ENCODE results near the gene TBX6.

The TBX6 gene

GRCh38 chr16:30114411-30114810, 22.7 kb upstream of the TBX6 start:
- no peak overlapping the region for H3K4me3 ChIP-seq (ENCODE audit: low read depth, low read length)

DNA sequence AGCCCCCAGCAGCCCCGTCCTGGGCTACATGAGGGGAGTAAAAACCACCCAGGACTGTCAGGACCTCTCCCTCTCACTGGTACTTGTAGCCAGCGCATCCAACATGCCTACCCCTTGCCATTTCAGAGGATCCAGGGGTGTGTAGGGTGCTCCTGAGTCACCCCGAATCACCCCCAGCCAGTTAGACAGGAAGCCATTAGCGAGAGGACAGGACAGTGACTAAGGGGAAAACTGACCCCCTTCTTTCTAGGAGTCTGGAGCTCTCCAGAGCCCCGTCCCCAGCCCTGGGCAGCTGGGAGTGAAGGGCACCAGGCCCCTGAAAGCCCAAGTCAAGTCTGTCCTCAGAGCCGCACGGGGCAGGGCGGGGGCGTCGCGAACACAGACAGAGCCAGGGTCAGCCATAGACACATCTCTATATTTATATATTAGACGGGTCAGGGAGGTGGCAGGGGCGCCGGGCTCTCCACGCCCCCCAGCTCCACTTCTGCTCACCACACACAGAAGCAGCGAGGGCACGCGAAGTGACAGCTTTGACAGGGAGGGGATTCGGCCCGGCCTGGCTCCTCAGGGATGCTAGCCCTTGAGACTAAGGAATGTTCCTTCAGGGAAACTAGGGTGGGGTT, 22.1 kb upstream of the TBX6 start:
- no peak overlapping the region for H3K4me3 ChIP-seq (ENCODE audit: low read depth, low read length)

- H3K4me3 ChIP-seq (ENCODE audit: low read depth, low read length), result no peak within 1 kb of the TSS
Measured at GRCh38 chr16:30113031-30113710, 21.4 kb upstream of the TBX6 start, which contains the start of gene GDPD3. TSS of gene GDPD3 (minus strand) at chr16:30113537. CDS start at chr16:30113478, 59 bp downstream.

DNA sequence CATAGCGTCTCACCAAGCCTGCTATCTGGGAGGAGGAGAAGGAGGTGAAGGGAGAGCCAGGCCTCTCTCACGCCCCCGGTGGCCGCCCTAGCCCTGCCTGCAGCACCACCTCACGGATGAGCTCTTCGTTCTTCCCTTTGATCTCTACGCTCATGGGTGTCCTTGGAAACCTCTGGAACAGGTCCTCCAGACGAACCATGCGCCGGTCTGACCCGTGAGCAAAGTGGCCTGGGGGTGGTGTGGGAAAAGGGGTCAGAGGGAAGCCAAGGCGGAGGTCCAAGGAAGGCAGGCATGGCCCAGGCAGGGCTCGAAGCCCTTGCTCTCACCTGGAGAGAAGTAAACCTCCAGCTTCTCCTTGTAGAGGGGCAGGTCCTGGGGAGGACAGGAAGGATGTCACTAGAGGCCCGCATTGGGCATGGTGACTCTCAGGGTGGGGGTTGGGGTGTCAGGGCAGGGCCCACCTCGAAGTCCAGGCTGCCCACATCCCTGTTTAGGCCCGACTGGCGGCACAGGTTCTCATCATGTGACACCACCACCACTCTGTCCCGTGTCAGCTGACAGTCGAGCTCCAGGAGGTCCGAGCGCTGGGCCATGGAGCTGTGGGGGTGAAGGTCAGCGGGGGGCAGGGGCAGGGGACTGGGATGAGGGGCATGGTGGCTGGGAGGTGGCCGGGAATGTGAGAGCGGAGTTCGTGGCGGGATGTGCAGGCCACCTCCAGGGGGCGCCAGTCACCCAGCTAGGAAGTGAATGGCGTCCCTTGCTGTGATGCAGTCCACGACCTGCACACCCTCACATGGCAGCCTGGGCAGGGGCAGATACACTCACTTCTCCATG, 20.7 kb upstream of the TBX6 start:
- no peak overlapping the region for H3K4me3 ChIP-seq (ENCODE audit: low read depth, low read length)

DNA sequence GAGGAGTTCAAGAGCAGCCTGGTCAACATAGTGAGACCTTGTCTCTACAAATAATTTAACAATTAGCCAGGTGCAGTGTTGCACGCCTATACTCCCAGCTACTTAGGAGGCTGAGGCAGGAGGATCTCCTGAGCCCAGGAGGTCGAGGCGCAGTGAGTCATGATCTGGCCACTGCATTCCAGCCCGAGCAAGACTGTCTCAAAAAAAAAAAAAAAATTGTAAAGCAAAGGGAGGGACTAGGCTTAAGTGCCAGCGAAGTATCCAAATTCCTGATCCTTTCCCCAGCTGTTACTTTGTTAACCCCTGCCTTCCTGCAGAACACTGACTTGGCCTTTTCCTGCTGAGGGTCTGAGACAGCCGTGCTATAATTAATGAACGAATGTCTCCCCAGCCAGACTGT, 18.9 kb upstream of the TBX6 start:
- H3K4me3 ChIP-seq (ENCODE audit: low read depth, low read length), result no peak overlapping the region

GRCh38 chr16:30108059-30108850, 16.5 kb upstream of the TBX6 start:
- no peak overlapping the region for H3K4me3 ChIP-seq (ENCODE audit: low read depth, low read length)

- no peak overlapping the region for H3K4me3 ChIP-seq (ENCODE audit: low read depth, low read length)
Measured at GRCh38 chr16:30104492-30104891, 12.8 kb upstream of the TBX6 start.

GRCh38 chr16:30104090-30104489, 12.4 kb upstream of the TBX6 start:
- H3K4me3 ChIP-seq (ENCODE audit: low read depth, low read length), result no peak overlapping the region

DNA sequence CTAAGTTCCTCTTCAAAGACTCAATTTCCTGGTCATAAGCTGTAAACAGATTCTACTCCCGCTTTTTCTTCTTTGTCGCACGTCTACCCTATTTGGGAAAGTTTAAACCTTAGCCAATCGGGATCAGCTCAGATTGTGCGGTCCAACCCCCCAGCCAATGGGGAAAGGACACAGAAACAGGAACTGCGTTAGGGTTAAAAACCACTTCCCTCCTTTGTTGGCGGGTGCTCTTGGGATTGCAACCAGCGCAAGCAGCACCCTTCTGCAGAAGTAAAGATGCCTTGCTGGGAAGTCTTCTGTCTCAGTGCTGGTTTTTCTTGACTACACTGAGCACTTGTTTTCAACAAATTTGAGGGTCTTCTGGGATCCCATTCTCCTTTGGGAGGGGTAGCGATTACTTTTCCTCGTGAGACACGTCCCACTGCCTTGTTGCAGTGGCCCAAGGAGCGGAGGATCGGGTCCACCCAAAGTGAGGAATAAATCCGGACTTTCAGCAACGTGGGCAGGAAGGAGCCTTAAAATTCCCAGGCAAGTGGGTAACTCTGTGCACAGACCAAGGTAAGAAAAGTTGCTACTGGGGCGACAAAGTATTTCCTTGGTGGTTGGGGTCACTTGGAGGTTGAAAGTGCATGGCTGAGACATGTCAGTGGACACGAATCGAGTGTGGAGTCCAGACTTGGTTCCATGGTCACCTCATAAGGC, 5.3 kb upstream of the TBX6 start:
- H3K4me3 ChIP-seq (ENCODE audit: low read depth, low read length), result peak overlapping the region; percentile 49

DNA sequence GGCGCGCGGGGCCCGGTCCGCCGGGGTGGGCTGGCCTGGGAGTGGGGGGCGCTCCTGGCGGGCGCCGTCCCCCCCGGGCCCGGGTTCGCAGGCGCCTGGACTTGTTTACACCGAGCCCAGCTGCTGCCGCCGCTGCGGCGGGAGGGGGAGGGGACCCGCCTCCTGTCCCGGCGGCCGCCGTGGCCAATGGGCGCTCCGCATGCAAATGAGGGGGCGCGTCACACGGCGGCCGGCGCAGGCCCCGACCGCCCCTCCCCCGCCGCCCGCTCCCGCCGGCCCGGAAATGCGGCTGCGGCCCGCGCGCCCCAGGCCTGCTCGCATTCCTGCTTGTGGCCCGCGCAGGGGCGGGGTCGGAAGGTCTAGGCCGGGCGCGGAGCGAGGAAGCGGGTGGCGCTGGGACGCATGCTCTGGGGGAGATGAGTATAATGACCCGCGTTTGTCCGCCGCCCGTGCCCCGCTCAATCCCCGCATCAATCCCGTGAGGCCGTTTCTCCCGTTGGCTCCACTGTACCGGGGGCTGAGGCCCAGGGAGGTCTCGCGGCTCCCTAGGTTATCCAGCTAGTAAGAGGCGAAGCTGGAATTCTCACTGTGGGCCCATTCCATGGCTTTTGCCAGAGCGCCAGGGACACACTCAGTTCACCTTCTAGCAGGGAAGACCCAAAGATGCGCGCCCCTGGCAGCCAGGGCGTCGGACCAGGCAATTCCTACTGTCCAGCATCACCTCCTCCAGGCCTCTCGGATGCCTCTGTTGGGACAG, 4.6 kb upstream of the TBX6 start, which contains the start of gene YPEL3:
Gene YPEL3, minus strand, starts transcription at position 109 of the 757 bp plus-strand sequence. CDS start 731 bp downstream, outside the sequence.
- H3K4me3 ChIP-seq (ENCODE audit: low read depth, low read length), result peak within 1 kb of the TSS; percentile 49

DNA sequence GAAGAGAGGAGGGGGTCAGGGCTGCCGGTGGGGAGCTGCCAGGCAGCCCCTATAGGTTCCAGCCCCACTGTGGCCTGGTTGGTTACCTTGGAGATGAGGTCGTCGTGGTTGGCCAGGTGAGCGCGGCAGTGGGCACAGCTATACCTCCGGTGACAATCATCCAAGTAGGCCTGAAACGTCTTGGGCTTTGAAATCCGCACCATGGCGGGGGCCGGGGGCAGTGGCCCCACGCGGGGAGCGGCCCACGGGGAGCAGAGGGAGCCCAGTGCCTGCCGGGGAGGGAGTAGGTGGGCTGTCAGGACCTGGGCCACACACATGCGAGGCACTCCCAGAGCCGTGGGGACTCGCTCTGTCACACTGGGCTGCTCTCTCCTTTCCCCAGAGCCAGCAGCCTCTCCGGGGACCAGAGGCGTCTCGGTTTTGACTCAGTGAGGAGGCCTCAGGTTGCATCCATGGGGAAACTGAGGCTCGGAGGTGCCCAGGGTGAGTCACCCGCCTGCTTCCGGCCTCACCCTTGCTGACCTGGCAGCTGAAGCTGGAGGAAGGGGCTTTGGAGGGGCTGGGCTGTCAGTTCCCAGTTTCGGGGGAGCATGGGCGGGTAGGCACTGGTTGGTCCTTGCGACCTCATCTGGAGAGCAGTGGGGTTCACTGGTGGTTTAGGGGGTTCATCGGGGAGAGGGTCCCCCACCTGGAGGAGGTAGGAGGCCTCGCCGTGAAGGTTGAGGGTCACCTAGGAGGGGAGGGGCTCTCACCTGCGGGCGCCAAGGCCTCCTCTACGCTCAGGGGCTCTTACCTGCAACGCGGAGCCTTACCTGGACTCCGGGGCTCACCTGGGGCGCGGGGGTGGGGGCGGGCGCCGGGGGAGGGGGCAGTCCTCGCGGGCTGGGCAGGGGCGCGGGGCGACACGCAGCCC, 3.7 kb upstream of the TBX6 start:
- peak overlapping the region; percentile 18 for H3K4me3 ChIP-seq (ENCODE audit: low read depth, low read length)

- no peak overlapping the region for H3K4me3 ChIP-seq (ENCODE audit: low read depth, low read length)
Measured at GRCh38 chr16:30094541-30095165, 2.9 kb upstream of the TBX6 start.

- H3K4me3 ChIP-seq (ENCODE audit: low read depth, low read length), result peak overlapping the region; percentile 63
Measured at GRCh38 chr16:30092373-30093010, 768 bp upstream of the TBX6 start.

- peak overlapping the region; percentile 70 for H3K4me3 ChIP-seq (ENCODE audit: low read depth, low read length)
Measured at GRCh38 chr16:30090610-30091331, 953 bp downstream of the TBX6 start.

GRCh38 chr16:30088832-30089624, 2.7 kb downstream of the TBX6 start:
- H3K4me3 ChIP-seq (ENCODE audit: low read depth, low read length), result no peak overlapping the region

DNA sequence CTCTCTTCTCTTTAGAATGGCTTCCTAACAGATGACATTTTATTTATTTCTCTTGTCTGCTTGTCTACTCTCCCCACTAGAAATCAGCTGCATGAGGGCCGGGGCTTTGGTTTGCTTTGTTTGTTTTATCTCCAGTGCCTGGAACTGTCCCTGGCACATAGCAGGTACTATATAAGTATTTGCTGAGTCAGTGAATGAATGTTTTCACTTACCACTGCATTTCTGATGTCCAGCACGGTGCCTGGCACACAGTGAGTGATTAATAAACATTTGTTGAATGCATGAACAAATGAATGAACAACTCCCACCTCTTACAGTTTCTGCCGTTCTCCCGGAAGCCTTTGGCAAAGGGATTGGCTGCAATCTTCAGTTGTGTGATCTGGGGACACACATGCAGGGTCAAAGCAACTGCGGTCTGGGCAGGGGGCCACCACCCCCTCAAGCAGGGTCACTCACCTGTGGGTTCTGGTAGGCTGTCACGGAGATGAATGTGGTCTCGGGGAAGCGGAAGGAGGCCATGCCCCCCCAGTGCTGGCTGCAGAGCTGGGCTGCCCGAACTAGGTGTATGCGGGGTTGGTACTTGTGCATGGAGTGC, 3.4 kb downstream of the TBX6 start:
- H3K4me3 ChIP-seq (ENCODE audit: low read depth, low read length), result no peak overlapping the region
